PC-3 (cell line): ENCODE results near the gene CLEC18C.
"Not testable (repeated sequence)": the region's sequence is repeated elsewhere in the genome, so short reads cannot be mapped to it uniquely, and the experiment has no call there.

Source experiments
- EZH2 ChIP-seq: fragments of 300-600 bp; sonication (generic); IDR thresholded peaks from one replicate; pipeline ENCODE4 v1.6.1; 2017; ENCODE audit warnings: antibody characterized with exemption, mild to moderate bottlenecking, low read length; ENCODE audit not compliant: unreplicated experiment
- TF ChIP-seq, protein P1 (sequence below): fragments of 300-600 bp; sonication (generic); conservative IDR thresholded peaks from 2 replicates; pipeline ENCODE4 v1.5.1; 2017; ENCODE audit warnings: antibody characterized with exemption, low read depth, mild to moderate bottlenecking, low read length

DNA sequence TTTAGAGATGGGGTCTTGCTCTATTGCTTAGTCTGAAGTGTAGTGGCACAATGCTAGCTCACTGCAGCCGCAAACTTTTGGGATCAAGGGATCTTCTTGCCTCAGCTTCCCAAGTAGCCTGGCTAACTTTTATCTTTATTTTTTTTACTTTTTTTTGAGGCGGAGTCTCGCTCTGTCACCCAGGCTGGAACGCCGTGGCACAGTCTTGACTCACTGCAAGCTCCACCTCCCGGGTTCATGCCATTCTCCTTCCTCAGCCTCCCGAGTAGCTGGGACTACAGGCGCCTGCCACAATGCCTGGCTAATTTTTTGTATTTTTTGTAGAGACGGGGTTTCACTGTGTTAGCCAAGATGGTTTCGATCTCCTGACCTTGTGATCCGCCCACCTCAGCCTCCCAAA is 47.4 kb upstream of the CLEC18C start:
- TF ChIP-seq, protein P1, sequence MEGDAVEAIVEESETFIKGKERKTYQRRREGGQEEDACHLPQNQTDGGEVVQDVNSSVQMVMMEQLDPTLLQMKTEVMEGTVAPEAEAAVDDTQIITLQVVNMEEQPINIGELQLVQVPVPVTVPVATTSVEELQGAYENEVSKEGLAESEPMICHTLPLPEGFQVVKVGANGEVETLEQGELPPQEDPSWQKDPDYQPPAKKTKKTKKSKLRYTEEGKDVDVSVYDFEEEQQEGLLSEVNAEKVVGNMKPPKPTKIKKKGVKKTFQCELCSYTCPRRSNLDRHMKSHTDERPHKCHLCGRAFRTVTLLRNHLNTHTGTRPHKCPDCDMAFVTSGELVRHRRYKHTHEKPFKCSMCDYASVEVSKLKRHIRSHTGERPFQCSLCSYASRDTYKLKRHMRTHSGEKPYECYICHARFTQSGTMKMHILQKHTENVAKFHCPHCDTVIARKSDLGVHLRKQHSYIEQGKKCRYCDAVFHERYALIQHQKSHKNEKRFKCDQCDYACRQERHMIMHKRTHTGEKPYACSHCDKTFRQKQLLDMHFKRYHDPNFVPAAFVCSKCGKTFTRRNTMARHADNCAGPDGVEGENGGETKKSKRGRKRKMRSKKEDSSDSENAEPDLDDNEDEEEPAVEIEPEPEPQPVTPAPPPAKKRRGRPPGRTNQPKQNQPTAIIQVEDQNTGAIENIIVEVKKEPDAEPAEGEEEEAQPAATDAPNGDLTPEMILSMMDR = not testable (repeated sequence)
- TF ChIP-seq EZH2 = not testable (repeated sequence)
